Stimulated activated CD4-positive, alpha-beta T cell treated with anti-CD3 and anti-CD28 coated beads, Interleukin-12 subunit alpha, Interleukin-12 subunit beta, amount 100 ng/mL, for 48 hours (primary cell): ENCODE measurements around the gene CADM3.

Source experiments
- DNase-seq, 3 donors: peaks; one replicate each; pipeline ENCODE4 v3.0.0-alpha.2; 2020; ENCODE audit warnings: low read depth in 2 of 3, low spot score in 1 of 3

Gene CADM3

GRCh38 chr1:159248311-159248710, 76.9 kb downstream of the CADM3 start:
- DNase-seq, result no peak

DNA sequence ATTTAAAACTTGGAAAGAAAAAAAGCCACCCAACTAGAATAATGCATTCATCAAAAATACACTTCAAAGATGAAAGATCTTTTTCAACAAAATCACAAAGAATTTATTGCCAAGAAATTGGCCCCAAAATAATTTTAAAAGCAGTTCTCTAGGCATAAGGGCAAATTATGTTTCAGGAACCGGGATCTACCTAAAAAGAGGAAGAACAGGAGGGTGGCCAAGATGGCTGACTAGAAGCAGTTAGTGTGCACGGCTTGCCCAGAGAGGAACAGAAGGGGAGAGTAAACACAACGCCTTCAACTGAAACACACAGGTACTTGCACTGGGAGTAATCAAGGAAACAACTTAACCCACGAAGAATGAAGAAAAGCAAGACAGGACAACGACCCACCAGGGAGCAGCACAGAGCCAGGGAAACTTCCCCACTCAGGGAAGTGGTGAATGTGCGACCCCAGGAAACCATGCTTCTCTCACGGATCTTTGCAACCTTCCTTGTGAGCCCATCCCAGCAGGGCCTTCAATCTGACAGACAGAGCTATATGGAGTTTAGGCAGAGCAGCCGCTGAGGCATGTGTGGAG, 79.3 kb downstream of the CADM3 start:
- no peak for DNase-seq
